Astrocyte (in vitro differentiated cells and primary cell): ENCODE results near the gene ARHGAP9. TPM values are rescaled to one million over a fixed set of nuclear protein-coding genes. Genes with fewer than 3 reads are reported as not detected.
"Not testable (repeated sequence)": the region's sequence is repeated elsewhere in the genome, so short reads cannot be mapped to it uniquely, and the experiment has no call there.

Experiments
- DNase-seq: peaks from one replicate; pipeline ENCODE4 v3.0.0-alpha.2; 2010; ENCODE audit warnings: low read depth
- FAIRE-seq: peaks from 2 replicates; lab custom pipeline; 2011; peaks lifted over from hg19 to GRCh38; lab: Jason Lieb, UNC
- H2AFZ ChIP-seq: 2 replicates; pipeline ENCODE4 v1.6.0; 2012; ENCODE audit warnings: low read depth, low read length, inconsistent platforms
- H3K27ac ChIP-seq: 2 replicates; pipeline ENCODE4 v1.5.1; 2011; ENCODE audit warnings: low read depth, low read length, inconsistent platforms
- H3K27me3 ChIP-seq: 2 replicates; pipeline ENCODE4 v1.6.0; 2011; ENCODE audit warnings: low read length, inconsistent platforms; ENCODE audit not compliant: insufficient read depth
- H3K36me3 ChIP-seq: 2 replicates; pipeline ENCODE4 v1.5.1; 2011; ENCODE audit warnings: low read length, inconsistent platforms; ENCODE audit not compliant: insufficient read depth
- H3K4me1 ChIP-seq: 2 replicates; pipeline ENCODE4 v1.5.1; 2011; ENCODE audit warnings: low read length, inconsistent platforms; ENCODE audit not compliant: insufficient read depth
- H3K4me2 ChIP-seq: 2 replicates; pipeline ENCODE4 v1.6.0; 2012; ENCODE audit warnings: low read length, inconsistent platforms
- H3K4me3 ChIP-seq: 2 replicates; pipeline ENCODE4 v1.5.1; 2011; ENCODE audit warnings: low read depth, mild to moderate bottlenecking, low read length, inconsistent platforms; ENCODE audit not compliant: insufficient read depth
- H3K79me2 ChIP-seq: 2 replicates; pipeline ENCODE4 v1.6.0; 2012; ENCODE audit warnings: mild to moderate bottlenecking, low read length, inconsistent platforms; ENCODE audit not compliant: insufficient read depth
- H3K9ac ChIP-seq: 2 replicates; pipeline ENCODE4 v1.6.0; 2012; ENCODE audit warnings: mild to moderate bottlenecking, low read length, inconsistent platforms
- H3K9me3 ChIP-seq: 2 replicates; pipeline ENCODE4 v1.5.1; 2012; ENCODE audit warnings: low read depth, mild to moderate bottlenecking, low read length, inconsistent platforms; ENCODE audit not compliant: insufficient read depth
- H4K20me1 ChIP-seq: 2 replicates; pipeline ENCODE4 v1.6.0; 2012; ENCODE audit warnings: low read length, inconsistent platforms; ENCODE audit not compliant: insufficient read depth
- H3K27ac Mint-ChIP-seq: one replicate; pipeline ENCODE4 v1.8.0; 2021; ENCODE audit warnings: mild to moderate bottlenecking, mixed read lengths; ENCODE audit not compliant: unreplicated experiment
- H3K27me3 Mint-ChIP-seq: one replicate; pipeline ENCODE4 v1.8.0; 2021; ENCODE audit warnings: low read depth, mixed read lengths; ENCODE audit not compliant: unreplicated experiment
- H3K36me3 Mint-ChIP-seq: one replicate; pipeline ENCODE4 v1.8.0; 2021; ENCODE audit warnings: low read depth, mixed read lengths; ENCODE audit not compliant: unreplicated experiment
- H3K4me1 Mint-ChIP-seq: one replicate; pipeline ENCODE4 v1.8.0; 2021; ENCODE audit warnings: low read depth, mixed read lengths; ENCODE audit not compliant: unreplicated experiment
- H3K4me3 Mint-ChIP-seq: one replicate; pipeline ENCODE4 v1.8.0; 2021; ENCODE audit warnings: mild to moderate bottlenecking, moderate library complexity, mixed read lengths; ENCODE audit not compliant: unreplicated experiment
- H3K9me3 Mint-ChIP-seq: one replicate; pipeline ENCODE4 v1.8.0; 2021; ENCODE audit warnings: mild to moderate bottlenecking, mixed read lengths; ENCODE audit not compliant: unreplicated experiment
- CTCF ChIP-seq: IDR thresholded peaks from 2 replicates; pipeline ENCODE4 v1.5.1; 2011; ENCODE audit warnings: low read depth, mild to moderate bottlenecking, inconsistent platforms, low read length, moderate library complexity; ENCODE audit not compliant: insufficient read depth
- EZH2 ChIP-seq: IDR thresholded peaks from 2 replicates; pipeline ENCODE4 v1.6.1; 2012; ENCODE audit warnings: mild to moderate bottlenecking, low read length, inconsistent platforms; ENCODE audit not compliant: insufficient read depth
- total RNA-seq: library from RNA; stranded (reverse); gene quantifications from 2 replicates; pipeline ENCODE4 v1.2.1, GENCODE V29; 2021

ARHGAP9 gene
- total RNA-seq, 1 donor from 2014 or later = 3.1 TPM

- FAIRE-seq = no peak
- peak overlapping the region; percentile 45 for H3K27ac Mint-ChIP-seq
These were observed 17.8 kb upstream of the ARHGAP9 start for GRCh38 chr12:57497223-57498131.

GRCh38 chr12:57496822-57497221, 17.2 kb upstream of the ARHGAP9 start:
- TF ChIP-seq EZH2 (no peak), CTCF (no peak)
- peaks cover 11% of the 10 kb centered on the region for H3K4me1 Mint-ChIP-seq
- H3K9ac ChIP-seq = no peak overlapping the region
- peaks cover 24% of the 10 kb centered on the region for H4K20me1 ChIP-seq
- H3K9me3 Mint-ChIP-seq = no peaks in the 10 kb centered on the region
- no peak overlapping the region for H3K4me3 ChIP-seq
- H3K27ac ChIP-seq = no peak overlapping the region
- H3K79me2 ChIP-seq = peaks cover 8% of the 10 kb centered on the region
- H3K36me3 Mint-ChIP-seq = peaks cover 38% of the 10 kb centered on the region
- H3K4me2 ChIP-seq = no peak overlapping the region
- no peaks in the 10 kb centered on the region for H3K4me1 ChIP-seq
- peak overlapping the region; percentile 45 for H3K27ac Mint-ChIP-seq
- H3K9me3 ChIP-seq = no peaks in the 10 kb centered on the region
- FAIRE-seq (no peak), DNase-seq (no peak)
- H3K36me3 ChIP-seq = peaks cover 42% of the 10 kb centered on the region
- H2AFZ ChIP-seq = no peak overlapping the region
- no peaks in the 10 kb centered on the region for H3K27me3 Mint-ChIP-seq
- H3K27me3 ChIP-seq = no peaks in the 10 kb centered on the region
- peak overlapping the region; percentile 18 for H3K4me3 Mint-ChIP-seq

More at GRCh38 chr12:57497223-57498131, 17.8 kb upstream of the ARHGAP9 start:
- peaks cover 8% of the 10 kb centered on the region for H3K79me2 ChIP-seq
- no peaks in the 10 kb centered on the region for H3K9me3 Mint-ChIP-seq
- peaks cover 42% of the 10 kb centered on the region for H3K36me3 Mint-ChIP-seq
- no peaks in the 10 kb centered on the region for H3K27me3 Mint-ChIP-seq
- TF ChIP-seq CTCF (no peak), EZH2 (no peak)
- no peaks in the 10 kb centered on the region for H3K27me3 ChIP-seq
- H2AFZ ChIP-seq = no peak overlapping the region
- no peak for DNase-seq
- H3K4me1 ChIP-seq = no peaks in the 10 kb centered on the region
- no peak overlapping the region for H3K27ac ChIP-seq
- H3K9ac ChIP-seq = no peak overlapping the region
- peaks cover 46% of the 10 kb centered on the region for H3K36me3 ChIP-seq
- H3K9me3 ChIP-seq = no peaks in the 10 kb centered on the region
- H3K4me3 ChIP-seq = no peak overlapping the region
- no peak overlapping the region for H3K4me2 ChIP-seq
- peaks cover 11% of the 10 kb centered on the region for H3K4me1 Mint-ChIP-seq
- H3K4me3 Mint-ChIP-seq = peak overlapping the region; percentile 36
- peaks cover 24% of the 10 kb centered on the region for H4K20me1 ChIP-seq

- not testable (repeated sequence) for FAIRE-seq, H3K4me3 Mint-ChIP-seq, H3K27ac ChIP-seq, H3K27me3 Mint-ChIP-seq, H3K27me3 ChIP-seq, H3K9me3 Mint-ChIP-seq, H3K27ac Mint-ChIP-seq, H3K9ac ChIP-seq, DNase-seq, H3K4me3 ChIP-seq, H3K4me2 ChIP-seq, H3K4me1 ChIP-seq, H2AFZ ChIP-seq, H3K9me3 ChIP-seq
- Histone ChIP-seq H3K36me3 (peaks cover 44% of the 10 kb centered on the region), H3K79me2 (peaks cover 16% of the 10 kb centered on the region), H4K20me1 (peaks cover 36% of the 10 kb centered on the region)
- Mint-ChIP-seq H3K4me1 (peaks cover 16% of the 10 kb centered on the region), H3K36me3 (peaks cover 32% of the 10 kb centered on the region)
These were observed 15.5 kb upstream of the ARHGAP9 start for GRCh38 chr12:57495051-57495701.
